NCI-H748 (cell line): ENCODE results near the gene HIF3A.
"Not testable (repeated sequence)": the region's sequence is repeated elsewhere in the genome, so short reads cannot be mapped to it uniquely, and the experiment has no call there.

ENCODE experiments used
- DNase-seq: peaks from one replicate; lab custom pipeline; 2025; ENCODE audit not compliant: unreplicated experiment; lab: John Stamatoyannopoulos, UW

The HIF3A gene

GRCh38 chr19:46291829-46292228, 5.0 kb upstream of the HIF3A start:
- no peak for DNase-seq

DNA sequence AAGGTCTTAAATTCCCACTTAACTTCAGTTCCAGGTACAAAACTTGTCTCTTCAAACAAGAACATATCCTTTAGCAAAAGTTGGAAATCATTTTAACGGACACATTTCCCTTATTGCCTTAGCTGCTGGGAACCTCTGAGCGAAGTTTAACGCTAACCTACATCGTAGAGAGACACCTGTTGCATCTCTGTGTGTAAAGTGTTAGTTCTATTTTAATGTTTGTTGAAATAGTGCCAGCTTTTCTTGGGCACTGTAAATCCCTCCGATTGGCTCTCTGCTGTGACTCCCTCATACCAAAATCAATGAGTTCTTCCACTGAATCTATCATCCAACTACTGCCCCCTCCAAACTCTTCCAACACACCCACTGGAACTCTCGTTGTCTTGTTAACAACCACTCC, 2.3 kb upstream of the HIF3A start:
- no peak for DNase-seq

DNA sequence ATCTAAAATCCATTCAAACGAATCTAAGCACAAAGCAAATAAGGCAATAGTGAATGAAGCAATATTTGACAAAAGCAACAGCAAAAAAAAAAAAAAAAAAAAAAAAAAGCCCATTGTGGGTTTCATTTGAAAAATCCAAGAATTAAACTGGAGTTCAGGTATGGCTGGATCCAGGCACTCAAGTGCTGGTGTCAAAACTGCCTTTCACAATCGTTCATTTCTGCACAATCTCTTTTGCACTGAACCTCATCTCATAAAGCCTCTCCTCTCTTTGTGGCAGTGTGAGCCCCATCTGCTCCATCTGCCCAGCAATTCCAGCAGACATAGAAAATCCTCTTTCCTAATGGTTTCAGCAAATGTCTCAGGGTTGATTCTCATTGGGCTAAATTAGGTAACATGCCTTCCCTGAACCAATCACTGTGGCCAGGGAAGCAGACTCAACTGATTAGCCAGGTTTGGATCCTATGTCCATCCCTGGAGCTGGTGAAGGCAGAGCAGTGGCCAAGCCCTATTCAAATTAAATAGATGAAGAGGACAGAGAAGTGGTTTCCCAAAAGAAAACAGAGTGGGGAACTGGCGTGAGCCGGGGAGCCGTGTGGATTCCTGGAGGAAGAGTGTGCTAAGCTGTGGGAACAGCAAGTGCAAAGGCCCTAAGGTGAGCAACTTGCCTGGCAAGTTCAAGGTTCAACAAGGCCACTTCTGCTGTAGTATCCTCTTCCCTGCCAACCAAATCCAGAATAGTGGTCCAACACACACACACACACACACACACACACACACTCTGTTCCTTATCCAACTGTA, 1.2 kb upstream of the HIF3A start:
- no peak for DNase-seq

DNA sequence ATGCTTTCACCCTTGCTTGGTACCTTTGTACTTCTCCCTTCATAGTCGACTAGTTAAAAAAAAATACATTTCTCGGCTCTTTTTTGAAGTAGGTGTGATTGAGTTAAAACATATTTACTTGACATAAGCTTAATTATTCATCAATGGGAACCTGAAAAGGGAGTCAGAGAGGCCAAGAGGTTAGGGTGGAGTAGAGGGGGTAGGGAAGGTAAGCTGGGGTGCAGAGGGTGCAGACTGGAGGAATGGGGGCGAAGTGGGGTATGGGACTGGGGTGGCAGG, 701 bp upstream of the HIF3A start:
- DNase-seq, result no peak

DNA sequence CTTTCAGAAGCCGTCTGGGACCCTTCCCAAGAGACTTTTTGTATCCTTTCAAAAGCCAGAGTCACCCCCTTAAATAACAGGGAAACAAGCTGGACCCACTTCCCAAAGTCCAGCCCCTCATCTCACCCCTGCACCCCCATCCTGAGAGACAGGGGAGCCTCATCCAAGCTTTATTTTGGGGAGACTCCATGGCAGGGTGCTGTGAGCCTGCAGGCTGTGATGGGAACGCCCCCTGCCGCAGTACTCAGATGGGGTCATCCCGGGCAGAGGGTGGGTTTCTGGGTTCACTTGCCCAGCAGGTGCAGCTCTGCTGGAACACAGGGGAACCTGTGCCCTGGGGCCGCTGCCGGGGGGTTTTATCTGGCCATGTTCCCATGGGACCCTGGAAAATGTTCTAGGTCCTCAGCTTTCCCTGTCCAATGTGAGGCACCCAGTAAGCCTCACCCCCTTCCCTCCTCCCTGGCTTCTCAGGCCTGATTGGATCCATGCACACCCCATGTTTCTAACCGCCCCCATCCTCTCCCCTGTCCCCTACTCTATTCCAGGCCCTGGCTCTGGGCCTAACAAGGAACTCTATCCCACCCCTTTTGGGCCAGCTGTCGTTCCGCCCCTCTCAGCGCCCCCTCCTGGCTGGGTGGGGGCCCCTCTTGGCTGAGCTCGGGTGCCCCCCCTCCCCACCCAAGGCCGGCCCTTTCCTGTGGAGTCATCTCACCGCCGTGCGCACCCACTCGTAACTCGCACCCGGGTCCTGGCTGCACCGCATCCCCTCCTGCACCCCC, 1.0 kb downstream of the HIF3A start:
- no peak for DNase-seq

- DNase-seq, result no peak
Observed at GRCh38 chr19:46298479-46299003, 1.7 kb downstream of the HIF3A start.

- peak; percentile 97 for DNase-seq
Observed at GRCh38 chr19:46299004-46299509, 2.2 kb downstream of the HIF3A start.

GRCh38 chr19:46299695-46300094, 2.9 kb downstream of the HIF3A start:
- no peak for DNase-seq

GRCh38 chr19:46303322-46303690, 6.5 kb downstream of the HIF3A start:
- no peak for DNase-seq

GRCh38 chr19:46303691-46304397, 7.0 kb downstream of the HIF3A start:
- no peak for DNase-seq

GRCh38 chr19:46306501-46306900, 9.7 kb downstream of the HIF3A start:
- no peak for DNase-seq

DNA sequence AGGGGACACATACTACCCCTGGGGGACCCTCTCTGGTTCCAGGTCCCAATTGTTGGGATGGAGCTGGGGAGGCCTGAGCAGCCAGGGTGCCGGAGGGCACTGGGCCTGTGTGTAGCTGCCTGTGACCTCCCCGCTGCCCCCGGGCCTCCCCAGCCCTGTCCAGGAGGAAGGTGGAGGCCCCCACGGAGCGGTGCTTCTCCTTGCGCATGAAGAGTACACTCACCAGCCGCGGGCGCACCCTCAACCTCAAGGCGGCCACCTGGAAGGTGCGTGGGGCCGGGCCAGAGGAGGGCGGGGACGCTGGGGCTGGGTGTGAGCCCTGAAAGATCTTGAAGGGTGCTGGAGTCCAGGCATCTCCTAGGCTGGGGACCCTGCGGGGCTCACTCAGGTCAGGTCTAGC, 11.7 kb downstream of the HIF3A start:
- DNase-seq, result no peak

GRCh38 chr19:46309056-46309455, 12.2 kb downstream of the HIF3A start:
- no peak for DNase-seq

- no peak for DNase-seq
Observed at GRCh38 chr19:46311444-46311843, 14.6 kb downstream of the HIF3A start.

DNA sequence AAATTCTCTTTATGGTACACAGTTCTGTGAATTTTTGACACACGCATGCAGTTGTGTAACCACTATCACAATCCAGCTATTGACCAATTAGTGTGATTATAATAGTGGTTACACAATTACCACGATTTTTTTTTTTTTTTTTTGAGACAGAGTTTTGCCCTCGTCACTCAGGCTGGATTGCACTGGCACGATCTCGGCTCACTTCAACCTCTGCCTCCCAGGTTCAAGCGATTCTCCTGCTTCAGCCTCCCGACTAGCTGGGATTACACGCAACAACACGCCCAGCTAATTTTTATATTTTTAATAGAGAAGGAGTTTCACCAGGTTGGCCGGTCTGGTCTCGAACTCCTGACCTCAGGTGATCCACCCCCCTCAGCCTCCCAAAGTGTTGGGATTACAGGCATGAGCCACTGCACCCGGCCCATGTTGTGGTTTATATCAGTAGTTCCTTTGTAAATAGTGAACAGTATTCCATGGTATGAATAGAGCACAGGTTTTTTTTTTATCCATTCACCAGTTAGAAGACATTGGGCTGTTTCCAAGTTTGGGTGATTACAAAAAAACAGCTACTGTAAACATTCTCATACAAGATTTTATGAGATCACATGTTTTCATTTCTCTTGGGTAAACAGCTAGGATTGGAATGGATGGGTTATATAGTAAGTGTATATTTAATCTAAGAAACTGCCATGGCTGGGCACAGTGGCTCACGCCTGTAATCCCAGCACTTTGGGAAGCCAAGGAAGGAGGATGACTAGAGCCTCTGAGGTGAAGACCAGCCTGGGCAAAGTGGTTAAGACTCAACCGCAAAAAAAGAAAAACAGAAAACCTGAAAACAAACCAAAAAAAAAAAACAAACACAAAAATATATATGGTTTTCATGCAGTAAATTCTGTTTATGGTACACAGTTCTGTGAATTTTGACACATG, 17.0 kb downstream of the HIF3A start:
- not testable (repeated sequence) for DNase-seq

GRCh38 chr19:46317339-46317738, 20.5 kb downstream of the HIF3A start:
- no peak for DNase-seq

DNA sequence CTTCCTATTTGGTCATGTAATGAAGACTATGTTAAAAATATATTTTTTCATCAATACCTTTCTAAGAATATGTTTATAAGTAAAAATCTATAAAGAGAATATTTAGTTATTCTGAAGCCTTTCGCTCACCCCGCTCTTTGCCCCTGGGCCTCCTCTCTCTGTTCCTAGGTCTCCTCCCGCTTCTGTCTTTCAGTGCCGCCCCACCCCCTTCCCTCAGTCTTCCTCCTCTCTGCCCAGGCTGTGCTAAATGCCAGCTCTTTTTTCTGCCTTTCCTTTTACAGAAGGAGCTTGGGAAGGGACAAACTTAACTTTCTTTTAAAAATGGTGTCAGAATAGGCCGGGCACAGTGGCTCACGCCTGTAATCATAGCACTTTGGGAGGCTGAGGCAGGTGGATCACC, 22.8 kb downstream of the HIF3A start:
- no peak for DNase-seq

GRCh38 chr19:46320559-46320958, 23.7 kb downstream of the HIF3A start:
- no peak for DNase-seq

DNA sequence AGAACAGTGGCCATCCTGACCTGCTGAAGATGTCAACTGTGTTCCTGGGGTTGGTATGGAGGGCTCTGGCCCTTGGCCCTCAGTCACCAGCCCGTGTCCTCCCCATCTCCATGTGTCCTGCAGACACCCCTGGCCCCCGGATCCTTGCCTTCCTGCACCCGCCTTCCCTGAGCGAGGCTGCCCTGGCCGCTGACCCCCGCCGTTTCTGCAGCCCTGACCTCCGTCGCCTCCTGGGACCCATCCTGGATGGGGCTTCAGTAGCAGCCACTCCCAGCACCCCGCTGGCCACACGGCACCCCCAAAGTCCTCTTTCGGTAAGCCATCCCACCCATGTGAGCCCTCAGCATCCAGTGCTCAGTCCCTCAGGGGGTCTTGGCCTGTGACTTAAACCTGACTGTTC, 24.8 kb downstream of the HIF3A start:
- no peak for DNase-seq

DNA sequence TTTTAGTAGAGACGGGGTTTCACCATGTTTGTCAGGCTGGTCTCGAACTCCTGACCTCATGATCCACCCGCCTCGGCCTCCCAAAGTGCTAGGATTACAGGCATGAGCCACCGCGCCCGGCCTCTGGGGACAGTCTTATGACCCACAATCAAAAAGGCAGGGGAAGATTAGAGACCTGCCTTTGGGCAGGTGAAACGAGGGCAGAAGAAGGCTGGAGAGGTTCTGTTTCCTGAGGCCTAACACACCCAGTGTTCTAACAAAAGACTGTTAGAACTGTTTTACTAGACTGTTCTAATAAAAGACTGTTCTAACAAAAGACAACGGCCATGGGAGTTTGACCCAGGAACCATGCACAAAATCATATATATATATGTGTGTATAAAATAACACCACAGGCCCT, 26.4 kb downstream of the HIF3A start:
- DNase-seq, result not testable (repeated sequence)

- DNase-seq, result no peak
Observed at GRCh38 chr19:46324277-46324676, 27.4 kb downstream of the HIF3A start.
